Psoas muscle (tissue), 8 donors: ENCODE data around the gene CYTL1. TPM values are rescaled to one million over a fixed set of nuclear protein-coding genes. Genes with fewer than 3 reads are reported as not detected.
A peak's percentile ranks its signal among the peaks of the same experiment; 100 is the strongest.

Experiments used
- ATAC-seq, 4 donors: fragments of 200-7000 bp; cut with Tn5 transposase; one replicate each; pipeline ENCODE4 v1.9.1; 2020; ENCODE audit warnings: moderate library complexity in 3 of 4, mild to moderate bottlenecking in 2 of 4
- DNase-seq, 2 donors: peaks; one replicate each; pipeline ENCODE4 v3.0.0-alpha.2; 2020
- H3K27ac ChIP-seq: fragments of 200-600 bp; one replicate; pipeline ENCODE4 v1.8.0; 2022
- H3K27me3 ChIP-seq, 3 donors: fragments of 200-600 bp in 1 of 3; one replicate each; pipeline versions ENCODE4 v1.6.1 to v1.8.0; 2013 to 2022; ENCODE audit warnings: low read length in 2 of 3, mild to moderate bottlenecking in 2 of 3, moderate library complexity in 1 of 3; ENCODE audit not compliant: insufficient read depth in 3 of 3
- H3K36me3 ChIP-seq, 2 donors: fragments of 200-600 bp in 1 of 2; one replicate each; pipeline versions ENCODE4 v1.6.1 to v1.8.0; 2013 to 2022; ENCODE audit warnings: low read depth in 1 of 2, mild to moderate bottlenecking in 1 of 2, moderate library complexity in 1 of 2; ENCODE audit not compliant: insufficient read depth in 1 of 2
- H3K4me1 ChIP-seq: fragments of 200-600 bp; one replicate; pipeline ENCODE4 v1.8.0; 2022
- H3K4me3 ChIP-seq: fragments of 200-600 bp; one replicate; pipeline ENCODE4 v1.8.0; 2022; ENCODE audit warnings: mild to moderate bottlenecking
- H3K9me3 ChIP-seq: fragments of 200-600 bp; one replicate; pipeline ENCODE4 v1.8.0; 2022
- WGBS, 3 donors: extraction: QIAGEN DNeasy Blood & Tissue Kit; methylation state at CpG; one replicate each; pipeline versions ENCODE4 v1.1.6 to v1.1.7; 2013; 5-methylcytosine and 5-hydroxymethylcytosine counted together
- intact Hi-C, 2 donors: fragments of 100-400 bp; cut with DNase I; formaldehyde crosslinking; loops; one replicate each; pipeline versions ENCODE4 v1.11.0 to v1.14.2; 2022
- polyA plus RNA-seq, 3 donors: library from polyadenylated mRNA; stranded (reverse); fragments of 200-250 nt; gene quantifications; one replicate each; pipeline ENCODE4 v1.2.3, GENCODE V29; 2013
- total RNA-seq, 4 donors: library from RNA; stranded (reverse); fragmentation: NEBNext Ultra II Directional in 2 of 4; extraction: Animal tissue kit (Norgen Biotek cat#: 25700) in 2 of 4; gene quantifications; one replicate each; pipeline versions ENCODE4 v1.2.1 to v1.2.4, GENCODE V29; 2021 to 2023
- TF ChIP-seq, protein P1 (sequence below): fragments of 200-600 bp; IDR thresholded peaks from one replicate; pipeline ENCODE4 v1.8.0; 2022; ENCODE audit warnings: antibody characterized with exemption
- donor health status: healthy with polysubstance abuse.
- donor health status: DM: no; HTN: no; CAD: no; lungs with moderate emphysema.
- donor health status: Bipolar disorder and iron deficiency.
- donor health status: healthy.
- donor health status: DM: yes; HTN: yes; CAD: no.
- donor health status: DM: no; HTN: no; CAD: no.
- donor health status: DM: no; HTN: no; CAD: no.
- donor health status: DM: yes; HTN: yes; CAD: no.

CYTL1 gene
- total and polyA plus RNA-seq, 7 donors = 0.05 to 0.34 (median 0.11) TPM; not detected in 3

GRCh38 chr4:5037553-5038551 lies 18.6 kb upstream of the CYTL1 start:
- no peaks in the 10 kb centered on the region for H3K4me1 ChIP-seq
- TF ChIP-seq, protein P1, sequence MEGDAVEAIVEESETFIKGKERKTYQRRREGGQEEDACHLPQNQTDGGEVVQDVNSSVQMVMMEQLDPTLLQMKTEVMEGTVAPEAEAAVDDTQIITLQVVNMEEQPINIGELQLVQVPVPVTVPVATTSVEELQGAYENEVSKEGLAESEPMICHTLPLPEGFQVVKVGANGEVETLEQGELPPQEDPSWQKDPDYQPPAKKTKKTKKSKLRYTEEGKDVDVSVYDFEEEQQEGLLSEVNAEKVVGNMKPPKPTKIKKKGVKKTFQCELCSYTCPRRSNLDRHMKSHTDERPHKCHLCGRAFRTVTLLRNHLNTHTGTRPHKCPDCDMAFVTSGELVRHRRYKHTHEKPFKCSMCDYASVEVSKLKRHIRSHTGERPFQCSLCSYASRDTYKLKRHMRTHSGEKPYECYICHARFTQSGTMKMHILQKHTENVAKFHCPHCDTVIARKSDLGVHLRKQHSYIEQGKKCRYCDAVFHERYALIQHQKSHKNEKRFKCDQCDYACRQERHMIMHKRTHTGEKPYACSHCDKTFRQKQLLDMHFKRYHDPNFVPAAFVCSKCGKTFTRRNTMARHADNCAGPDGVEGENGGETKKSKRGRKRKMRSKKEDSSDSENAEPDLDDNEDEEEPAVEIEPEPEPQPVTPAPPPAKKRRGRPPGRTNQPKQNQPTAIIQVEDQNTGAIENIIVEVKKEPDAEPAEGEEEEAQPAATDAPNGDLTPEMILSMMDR = no peak
- H3K4me3 ChIP-seq = no peak overlapping the region
- H3K9me3 ChIP-seq = no peaks in the 10 kb centered on the region
- no peak for DNase-seq
- intact Hi-C loops = no loop called here
- H3K36me3 ChIP-seq = no peaks in the 10 kb centered on the region
- peak in 2 of 4 donors; percentile 44 to 58 for ATAC-seq
- H3K27me3 ChIP-seq = no peaks in the 10 kb centered on the region
- H3K27ac ChIP-seq = no peak overlapping the region
- WGBS, 3 donors = 28 to 45% (median 37%) methylated on average over 8 of the region's 8 CpGs

DNA sequence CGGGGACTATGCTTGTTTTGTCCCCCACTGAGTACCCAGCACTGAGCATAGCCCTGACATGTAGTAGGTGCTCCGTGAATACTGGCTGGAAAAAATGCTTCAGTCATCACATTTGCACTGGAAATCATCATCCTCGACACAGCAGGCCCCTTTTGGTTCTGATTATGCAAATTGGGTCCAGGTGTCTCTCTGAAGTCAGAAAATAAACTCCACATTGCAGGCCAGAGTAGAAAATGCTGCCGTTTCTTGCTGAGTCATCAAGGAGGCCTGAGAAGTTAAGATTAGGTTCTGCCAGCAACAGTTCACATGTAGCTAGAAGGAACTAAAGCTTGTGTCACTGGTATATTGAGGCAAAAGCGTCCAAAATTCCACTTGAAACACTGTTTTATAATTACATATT lies 17.0 kb upstream of the CYTL1 start:
- ATAC-seq = no peak

GRCh38 chr4:5034206-5034605 lies 14.9 kb upstream of the CYTL1 start:
- intact Hi-C loops = no loop called here
- Histone ChIP-seq H3K36me3 (no peaks in the 10 kb centered on the region), H3K27me3 (no peaks in the 10 kb centered on the region), H3K27ac (no peak overlapping the region), H3K4me1 (no peaks in the 10 kb centered on the region), H3K9me3 (no peaks in the 10 kb centered on the region), H3K4me3 (no peak overlapping the region)
- TF ChIP-seq, protein P1 = no peak
- WGBS, 3 donors = 35 to 42% (median 36%) methylated on average over 8 of the region's 8 CpGs
- ATAC-seq = no peak
- DNase-seq = no peak

More for the DNA sequence above, 17.0 kb upstream of the CYTL1 start:
- Histone ChIP-seq H3K4me3 (no peak overlapping the region), H3K4me1 (no peaks in the 10 kb centered on the region), H3K27ac (no peak overlapping the region), H3K36me3 (no peaks in the 10 kb centered on the region), H3K9me3 (no peaks in the 10 kb centered on the region), H3K27me3 (no peaks in the 10 kb centered on the region)
- no peak for DNase-seq
- WGBS, 3 donors = 48 to 58% (median 52%) methylated on average over 5 of the region's 5 CpGs
- intact Hi-C loops = no loop called here
- TF ChIP-seq, protein P1 = no peak

DNA sequence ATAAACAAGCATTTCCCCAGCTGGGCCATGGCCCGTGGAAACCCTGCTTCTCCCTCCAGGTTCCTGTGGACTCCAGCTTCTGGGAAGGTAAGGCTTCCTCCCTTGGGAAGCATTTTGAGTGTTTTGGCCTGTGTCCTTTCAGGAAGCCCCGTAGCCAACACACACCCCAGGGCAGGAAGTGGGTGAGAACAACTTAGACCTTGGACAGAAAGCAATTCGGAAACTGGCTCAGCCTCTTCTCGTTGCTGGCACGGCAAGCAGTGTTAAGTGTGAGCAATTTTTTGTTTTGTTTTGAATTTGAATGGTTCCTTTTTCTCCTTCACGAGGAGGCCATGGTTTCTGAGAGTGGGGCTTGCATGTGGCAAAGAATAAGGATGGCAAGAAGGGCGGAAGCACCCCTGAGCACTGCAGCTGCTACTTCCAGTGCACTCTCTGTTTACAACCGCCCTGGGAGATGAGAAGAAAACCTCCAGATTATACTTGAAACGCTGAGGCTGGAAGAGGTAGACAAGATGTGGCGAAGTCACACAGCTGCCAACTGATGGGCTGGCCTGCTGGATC lies 14.1 kb upstream of the CYTL1 start:
- peak in 3 of 4 donors; percentile 48 to 61 (median 50) for ATAC-seq
- no peaks in the 10 kb centered on the region for H3K9me3 ChIP-seq
- no peaks in the 10 kb centered on the region for H3K27me3 ChIP-seq
- peak; percentile 32 to 60 for DNase-seq
- TF ChIP-seq, protein P1 = no peak
- H3K4me1 ChIP-seq = no peaks in the 10 kb centered on the region
- intact Hi-C loops = no loop called here
- no peak overlapping the region for H3K4me3 ChIP-seq
- 13 to 19% (median 14%) methylated on average over 10 of the region's 10 CpGs for WGBS, 3 donors
- no peak overlapping the region for H3K27ac ChIP-seq
- no peaks in the 10 kb centered on the region for H3K36me3 ChIP-seq
